Hepatocyte (in vitro differentiated cells): ENCODE data around the gene SP140L.

Experiments
- EZH2 ChIP-seq: fragments of 200-600 bp; sonication (generic); IDR thresholded peaks from 2 replicates; pipeline ENCODE4 v1.6.1; 2016; ENCODE audit warnings: antibody characterized with exemption, mild to moderate bottlenecking, borderline replicate concordance
- EZH2phosphoT487 ChIP-seq: fragments of 200-600 bp; sonication (generic); IDR thresholded peaks from one replicate; pipeline ENCODE4 v1.6.1; 2018; ENCODE audit warnings: antibody characterized with exemption, mild to moderate bottlenecking, low read depth, moderate library complexity; ENCODE audit not compliant: unreplicated experiment, severe bottlenecking
- TF ChIP-seq, protein P1 (sequence below): fragments of 200-600 bp; sonication (generic); IDR thresholded peaks from 2 replicates; pipeline ENCODE4 v1.5.1; 2016; ENCODE audit warnings: antibody characterized with exemption, mild to moderate bottlenecking; ENCODE audit not compliant: poor library complexity

DNA sequence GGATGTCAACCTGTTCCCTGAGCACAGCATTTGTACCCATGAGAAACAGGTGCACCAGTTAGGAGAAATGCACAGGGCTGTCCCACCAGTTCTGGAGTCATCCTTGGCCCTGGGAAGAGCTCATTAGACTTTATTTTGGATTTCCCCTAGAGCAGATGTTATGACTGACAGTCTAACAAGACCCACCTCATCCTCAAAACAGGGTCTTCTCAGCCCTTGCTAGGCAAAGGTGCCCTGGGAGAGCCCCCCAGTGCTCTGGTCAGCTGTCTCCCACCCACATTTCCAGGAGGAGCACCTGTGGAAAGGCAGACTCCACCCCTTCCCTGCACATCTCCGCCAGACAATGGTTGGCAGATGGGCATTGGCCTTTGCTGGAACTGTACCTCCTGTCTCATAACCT is 83.3 kb downstream of the SP140L start:
- TF ChIP-seq, protein P1, sequence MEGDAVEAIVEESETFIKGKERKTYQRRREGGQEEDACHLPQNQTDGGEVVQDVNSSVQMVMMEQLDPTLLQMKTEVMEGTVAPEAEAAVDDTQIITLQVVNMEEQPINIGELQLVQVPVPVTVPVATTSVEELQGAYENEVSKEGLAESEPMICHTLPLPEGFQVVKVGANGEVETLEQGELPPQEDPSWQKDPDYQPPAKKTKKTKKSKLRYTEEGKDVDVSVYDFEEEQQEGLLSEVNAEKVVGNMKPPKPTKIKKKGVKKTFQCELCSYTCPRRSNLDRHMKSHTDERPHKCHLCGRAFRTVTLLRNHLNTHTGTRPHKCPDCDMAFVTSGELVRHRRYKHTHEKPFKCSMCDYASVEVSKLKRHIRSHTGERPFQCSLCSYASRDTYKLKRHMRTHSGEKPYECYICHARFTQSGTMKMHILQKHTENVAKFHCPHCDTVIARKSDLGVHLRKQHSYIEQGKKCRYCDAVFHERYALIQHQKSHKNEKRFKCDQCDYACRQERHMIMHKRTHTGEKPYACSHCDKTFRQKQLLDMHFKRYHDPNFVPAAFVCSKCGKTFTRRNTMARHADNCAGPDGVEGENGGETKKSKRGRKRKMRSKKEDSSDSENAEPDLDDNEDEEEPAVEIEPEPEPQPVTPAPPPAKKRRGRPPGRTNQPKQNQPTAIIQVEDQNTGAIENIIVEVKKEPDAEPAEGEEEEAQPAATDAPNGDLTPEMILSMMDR: no peak
- TF ChIP-seq EZH2 (no peak), EZH2phosphoT487 (no peak)
